Fibroblast of skin of back (primary cell): ENCODE data around the gene AKR1A1.
"Not testable (repeated sequence)": the region's sequence is repeated elsewhere in the genome, so short reads cannot be mapped to it uniquely, and the experiment has no call there.

Source experiments
- DNase-seq: peaks from one replicate; pipeline ENCODE4 v3.0.0-alpha.2; 2013

Gene AKR1A1

DNA sequence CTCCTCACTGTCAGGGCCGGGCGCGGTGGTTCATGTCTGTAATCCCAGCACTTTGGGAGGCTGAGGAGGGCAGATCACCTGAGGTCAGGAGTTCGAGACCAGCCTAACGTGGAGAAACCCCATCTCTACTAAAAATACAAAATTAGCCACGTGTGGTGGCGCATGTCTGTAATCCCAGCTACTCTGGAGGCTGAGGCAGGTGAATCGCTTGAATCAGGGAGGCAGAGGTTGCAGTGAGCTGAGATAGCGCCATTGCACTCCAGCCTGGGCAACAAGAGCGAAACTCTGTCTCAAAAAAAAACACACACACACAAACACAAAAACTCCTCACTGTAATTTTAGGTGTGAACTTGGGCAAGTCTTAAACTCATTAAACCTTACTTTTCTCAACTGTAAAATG, 26.7 kb upstream of the AKR1A1 start:
- DNase-seq: not testable (repeated sequence)

- no peak for DNase-seq
Observed at GRCh38 chr1:45526135-45526644, 24.4 kb upstream of the AKR1A1 start.

DNA sequence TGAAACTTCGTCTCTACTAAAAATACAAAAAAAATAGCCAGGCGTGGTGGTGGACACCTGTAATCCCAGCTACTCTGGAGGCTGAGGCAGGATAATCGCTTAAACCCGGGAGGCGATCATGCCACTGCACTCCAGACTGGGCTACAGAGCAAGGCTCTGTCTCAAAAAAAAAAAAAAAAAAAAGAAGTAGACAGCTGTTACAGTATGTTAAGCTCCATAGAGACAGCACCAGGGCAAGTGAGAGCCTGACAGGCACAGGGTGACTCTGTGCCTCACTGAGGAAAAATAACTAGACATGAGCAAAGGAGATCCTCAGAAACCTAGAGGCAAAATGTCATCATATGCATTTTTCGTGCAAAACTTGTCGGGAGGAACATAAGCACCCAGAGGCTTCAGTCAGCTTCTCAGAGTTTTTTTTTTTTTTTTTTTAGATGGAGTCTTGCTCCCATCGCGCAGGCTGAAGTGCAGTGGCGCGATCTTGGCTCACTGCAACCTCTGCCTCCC, 19.9 kb upstream of the AKR1A1 start:
- DNase-seq: no peak

DNA sequence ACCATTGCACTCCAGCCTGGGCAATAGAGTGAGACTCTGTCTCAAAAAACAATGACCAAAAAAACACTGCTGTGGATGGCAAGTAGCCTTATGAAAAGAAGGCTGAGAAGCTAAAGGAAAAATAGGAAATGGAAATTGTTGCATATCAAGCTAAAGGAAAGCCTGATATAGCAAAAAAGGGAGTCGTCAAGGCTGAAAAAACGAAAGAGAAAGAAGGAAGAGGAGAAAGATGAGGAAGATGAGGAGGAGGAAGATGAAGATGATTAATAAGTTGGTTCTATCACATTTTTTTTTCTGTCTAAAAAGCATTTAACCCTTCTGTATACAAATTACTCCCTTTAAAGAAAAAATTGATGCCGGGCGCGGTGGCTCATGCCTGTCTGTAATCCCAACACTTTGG, 18.8 kb upstream of the AKR1A1 start:
- DNase-seq: no peak

GRCh38 chr1:45535988-45536766, 14.4 kb upstream of the AKR1A1 start:
- DNase-seq: no peak

DNA sequence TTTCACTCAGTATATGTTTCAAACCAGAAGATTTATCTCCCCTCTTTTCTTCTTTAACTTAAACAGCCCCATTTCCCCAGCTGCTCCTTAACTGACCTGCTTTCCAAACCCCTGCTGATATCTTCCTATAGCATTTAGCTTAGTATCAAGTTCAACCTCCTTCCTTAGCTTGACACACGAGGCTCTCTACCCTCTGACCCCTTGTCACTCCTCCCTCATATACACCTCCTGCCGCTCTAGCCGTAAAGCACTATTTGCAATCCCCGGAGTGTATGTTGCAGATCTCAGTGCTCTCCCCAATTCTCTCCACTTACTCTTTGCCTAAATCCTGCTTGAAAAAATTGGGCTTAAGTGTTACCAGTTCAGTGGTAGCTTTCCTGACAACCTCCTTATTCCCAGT, 13.7 kb upstream of the AKR1A1 start:
- DNase-seq: no peak

DNA sequence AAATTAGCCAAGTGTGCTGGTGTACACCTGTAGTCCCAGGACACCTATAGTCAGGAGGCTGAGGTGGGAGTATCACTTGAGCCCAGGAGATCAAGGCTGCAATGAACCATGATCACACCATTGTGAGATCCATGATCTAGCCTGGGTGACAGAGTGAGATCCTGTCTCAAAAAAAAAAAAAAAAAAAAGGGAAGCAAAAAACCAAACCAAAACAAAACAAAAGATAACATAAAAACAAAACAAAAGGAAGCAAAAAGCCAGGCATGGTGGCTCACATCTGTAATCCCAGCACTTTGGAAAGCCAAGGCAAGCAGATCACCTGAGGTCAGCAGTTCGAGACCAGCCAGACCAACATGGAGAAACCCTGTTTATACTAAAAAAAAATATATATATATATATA, 9.4 kb upstream of the AKR1A1 start:
- no peak for DNase-seq

- no peak for DNase-seq
Observed at GRCh38 chr1:45542591-45542990, 8.0 kb upstream of the AKR1A1 start.

- DNase-seq: no peak
Observed at GRCh38 chr1:45543581-45544417, 6.8 kb upstream of the AKR1A1 start.

- no peak for DNase-seq
Observed at GRCh38 chr1:45544530-45544929, 6.1 kb upstream of the AKR1A1 start.

GRCh38 chr1:45545019-45545493, 5.6 kb upstream of the AKR1A1 start:
- DNase-seq: no peak

GRCh38 chr1:45545553-45546310, 4.9 kb upstream of the AKR1A1 start:
- DNase-seq: no peak

GRCh38 chr1:45551684-45552083, 1.1 kb downstream of the AKR1A1 start:
- no peak for DNase-seq

- DNase-seq: no peak
Observed at GRCh38 chr1:45552331-45552730, 1.7 kb downstream of the AKR1A1 start.

GRCh38 chr1:45554198-45554597, 3.6 kb downstream of the AKR1A1 start:
- no peak for DNase-seq

- no peak for DNase-seq
Observed at GRCh38 chr1:45557422-45557944, 6.9 kb downstream of the AKR1A1 start.

- DNase-seq: no peak
Observed at GRCh38 chr1:45563843-45564242, 13.2 kb downstream of the AKR1A1 start.

- no peak for DNase-seq
Observed at GRCh38 chr1:45566722-45567121, 16.1 kb downstream of the AKR1A1 start.

DNA sequence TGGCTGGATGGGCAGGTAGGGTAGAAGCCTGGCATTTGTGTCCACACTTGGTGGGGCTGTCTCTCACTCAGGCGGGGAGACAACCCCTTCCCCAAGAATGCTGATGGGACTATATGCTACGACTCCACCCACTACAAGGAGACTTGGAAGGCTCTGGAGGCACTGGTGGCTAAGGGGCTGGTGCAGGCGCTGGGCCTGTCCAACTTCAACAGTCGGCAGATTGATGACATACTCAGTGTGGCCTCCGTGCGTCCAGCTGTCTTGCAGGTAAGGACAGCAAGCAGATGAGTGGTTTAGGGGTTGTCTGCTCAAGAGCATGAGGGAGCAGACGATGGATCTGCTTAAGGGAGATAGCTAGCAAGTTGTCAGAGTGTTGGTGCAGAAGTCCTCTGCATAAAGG, 17.3 kb downstream of the AKR1A1 start:
- DNase-seq: no peak

GRCh38 chr1:45568421-45568820, 17.8 kb downstream of the AKR1A1 start:
- DNase-seq: no peak

DNA sequence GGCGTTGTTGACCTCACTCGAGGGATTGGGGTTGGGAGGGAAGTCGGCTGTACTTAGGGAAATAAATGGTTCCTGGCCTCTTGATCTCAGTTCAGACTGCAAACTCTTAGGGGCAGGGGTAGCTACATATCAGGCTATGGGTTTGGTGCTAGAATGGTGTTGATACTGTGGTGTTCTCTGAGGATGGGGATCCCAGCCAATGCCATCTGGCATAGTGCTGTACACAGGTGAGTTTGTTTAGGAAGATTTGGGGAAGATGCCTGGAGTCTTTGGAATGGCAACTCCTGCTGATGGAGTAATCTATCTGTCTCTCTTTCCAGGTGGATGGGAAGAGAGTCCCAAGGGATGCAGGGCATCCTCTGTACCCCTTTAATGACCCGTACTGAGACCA, 18.9 kb downstream of the AKR1A1 start:
- DNase-seq: no peak

DNA sequence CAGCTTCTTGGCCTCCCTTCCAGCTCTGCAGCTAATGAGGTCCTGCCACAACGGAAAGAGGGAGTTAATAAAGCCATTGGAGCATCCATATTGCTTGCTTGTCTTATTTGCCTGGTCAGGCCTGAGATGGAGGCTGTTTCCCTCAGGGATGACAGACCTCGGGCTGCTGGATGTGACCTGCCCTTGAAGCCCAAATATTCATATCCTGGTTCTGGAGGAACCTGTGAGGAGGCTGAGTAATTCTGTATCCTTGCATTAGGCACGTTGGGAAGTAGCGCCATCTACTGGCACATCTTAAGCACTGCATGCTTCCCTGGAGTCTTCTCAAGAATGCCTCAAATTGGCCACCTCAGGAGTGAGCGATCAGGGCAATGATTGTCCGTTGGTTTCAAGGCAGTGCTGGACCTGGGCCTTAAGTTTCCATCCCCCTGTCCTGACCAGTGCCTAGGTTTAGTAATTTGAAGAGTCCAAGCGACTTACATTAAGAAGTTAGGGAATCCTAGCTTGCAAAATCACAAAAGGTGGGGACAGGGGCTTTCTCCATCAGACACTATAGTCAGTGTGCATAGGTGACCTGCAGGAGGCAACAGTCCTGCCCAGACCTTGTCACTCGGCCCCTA, 19.4 kb downstream of the AKR1A1 start:
- DNase-seq: peak; percentile 64
